GM21576 (cell line): ENCODE data around the gene ANXA8L1.
"Not testable (repeated sequence)": the region's sequence is repeated elsewhere in the genome, so short reads cannot be mapped to it uniquely, and the experiment has no call there.

Experiments used
- ATAC-seq: cut with Tn5 transposase; IDR thresholded peaks from one replicate; pipeline ENCODE4 v1.9.1; 2021; ENCODE audit warnings: mild to moderate bottlenecking, moderate library complexity; ENCODE audit not compliant: unreplicated experiment

Gene ANXA8L1

GRCh38 chr10:46396441-46397279 lies 21.1 kb downstream of the ANXA8L1 start:
- not testable (repeated sequence) for ATAC-seq

GRCh38 chr10:46397767-46398166 lies 22.2 kb downstream of the ANXA8L1 start:
- ATAC-seq, result not testable (repeated sequence)

- ATAC-seq, result peak; percentile 68
These were observed 22.8 kb downstream of the ANXA8L1 start for GRCh38 chr10:46398212-46398886.

GRCh38 chr10:46409556-46409955 lies 34.0 kb downstream of the ANXA8L1 start:
- ATAC-seq, result not testable (repeated sequence)

GRCh38 chr10:46411123-46411522 lies 35.5 kb downstream of the ANXA8L1 start:
- not testable (repeated sequence) for ATAC-seq

- ATAC-seq, result not testable (repeated sequence)
These were observed 37.1 kb downstream of the ANXA8L1 start for GRCh38 chr10:46412665-46413064.

- ATAC-seq, result not testable (repeated sequence)
These were observed 39.7 kb downstream of the ANXA8L1 start for GRCh38 chr10:46415291-46415690.

GRCh38 chr10:46418283-46418682 lies 42.7 kb downstream of the ANXA8L1 start:
- ATAC-seq, result not testable (repeated sequence)

- ATAC-seq, result not testable (repeated sequence)
These were observed 44.2 kb downstream of the ANXA8L1 start for GRCh38 chr10:46419570-46420379.

- ATAC-seq, result not testable (repeated sequence)
These were observed 48.0 kb downstream of the ANXA8L1 start for GRCh38 chr10:46423550-46423949.

GRCh38 chr10:46440942-46441341 lies 65.4 kb downstream of the ANXA8L1 start:
- not testable (repeated sequence) for ATAC-seq
